Transverse colon (tissue), 4 donors: Measurements from ENCODE around the gene ZNF396. TPM values are rescaled to one million over a fixed set of nuclear protein-coding genes. Genes with fewer than 3 reads are reported as not detected.

ENCODE experiments used
- DNase-seq: peaks from one replicate; pipeline ENCODE4 v3.0.0-alpha.2; 2019
- H3K27ac ChIP-seq, 4 donors: fragments of 200-600 bp; sonication (generic); 2 replicates each; pipeline ENCODE4 v1.5.1; 2016 to 2018; ENCODE audit warnings: inconsistent platforms in 4 of 4
- H3K27me3 ChIP-seq: fragments of 200-600 bp; sonication (generic); 2 replicates; pipeline ENCODE4 v1.5.1; 2017; ENCODE audit warnings: inconsistent platforms
- H3K36me3 ChIP-seq, 4 donors: fragments of 200-600 bp; sonication (generic); 2 replicates each; pipeline ENCODE4 v1.5.1; 2017 to 2019; ENCODE audit warnings: inconsistent platforms in 4 of 4
- H3K4me1 ChIP-seq, 4 donors: fragments of 200-600 bp; sonication (generic); 2 replicates each; pipeline ENCODE4 v1.5.1; 2017 to 2020; ENCODE audit warnings: inconsistent platforms in 4 of 4
- H3K4me3 ChIP-seq, 4 donors: fragments of 200-600 bp; sonication (generic); 1 replicate in 1 of 4; 2 replicates in 3 of 4; pipeline versions ENCODE4 v1.5.1 to v1.6.1; 2017 to 2019; ENCODE audit warnings: inconsistent platforms in 4 of 4
- H3K9me3 ChIP-seq, 2 donors: fragments of 200-600 bp; sonication (generic); 2 replicates each; pipeline ENCODE4 v1.5.1; 2017 to 2019; ENCODE audit warnings: inconsistent platforms in 2 of 2
- CTCF ChIP-seq, 5 experiments: fragments of 200-600 bp in 3 of 5; fragments of 450-650 bp in 2 of 5; sonication (generic) in 3 of 5; IDR thresholded peaks; 1 replicate in 2 of 5; 2 replicates in 3 of 5; pipeline ENCODE4 v1.5.1; 2016 to 2017; ENCODE audit warnings: antibody characterized with exemption in 5 of 5, inconsistent platforms in 3 of 5, mild to moderate bottlenecking in 2 of 5, moderate library complexity in 1 of 5
- EP300 ChIP-seq: sonication (generic); formaldehyde crosslinking; IDR thresholded peaks from one replicate; pipeline ENCODE4 v1.6.1; 2017; ENCODE audit warnings: antibody characterized with exemption, low read depth
- POLR2A ChIP-seq: fragments of 450-650 bp; IDR thresholded peaks from one replicate; pipeline ENCODE4 v1.6.1; 2016; ENCODE audit warnings: antibody characterized with exemption, mild to moderate bottlenecking, moderate library complexity
- POLR2AphosphoS5 ChIP-seq, 3 donors: sonication (generic); formaldehyde crosslinking; IDR thresholded peaks; one replicate each; pipeline ENCODE4 v1.6.1; 2016; ENCODE audit warnings: antibody characterized with exemption in 3 of 3
- WGBS, 2 donors: methylation state at CpG; one replicate each; pipeline ENCODE4 v1.1.5; 2018; ENCODE audit warnings: low coverage in 1 of 2; 5-methylcytosine and 5-hydroxymethylcytosine counted together
- in situ Hi-C, 4 donors: fragments of 200-750 bp; cut with MboI; loops; one replicate each; pipeline versions ENCODE4 v1.15.0 to v1.15.1; 2017; ENCODE audit warnings: low sequenced_read_pairs in 3 of 4, low pct_ligation_motif_present in 1 of 4, low pct_unique_long_range_greater_than_20kb in 1 of 4
- intact Hi-C: fragments of 100-400 bp; cut with DNase I; formaldehyde crosslinking; loops from one replicate; pipeline ENCODE4 v1.15.1; 2023; ENCODE audit warnings: low total_unique reads
- total RNA-seq, 4 donors: library from RNA; depleted of rRNA; stranded (reverse); fragments of >200 nt; gene quantifications; one replicate each; pipeline ENCODE4 v1.1.0, GENCODE V29; 2016

The ZNF396 gene
- total RNA-seq, 4 donors from 2014 or later: 2.7 to 11.6 (median 3.3) TPM; not detected in 1

GRCh38 chr18:35324926-35325655 lies 52.0 kb downstream of the ZNF396 start:
- intact Hi-C loops: no loop called here
- Histone ChIP-seq H3K9me3 (peaks cover 0 to 6% of the 10 kb centered on the region in 2 donors), H3K4me3 (no peak overlapping the region), H3K27ac (no peak overlapping the region), H3K36me3 (no peaks in the 10 kb centered on the region), H3K4me1 (no peaks in the 10 kb centered on the region), H3K27me3 (no peaks in the 10 kb centered on the region)
- TF ChIP-seq POLR2AphosphoS5 (IDR thresholded peaks at IDR 0.05): no peak
- no peak for TF ChIP-seq EP300
- TF ChIP-seq CTCF (IDR thresholded peaks at IDR 0.05): no peak
- 50 to 64% methylated on average over 2 of the region's 2 CpGs for WGBS, 2 donors
- in situ Hi-C loops: loop anchor here in 2 of 4 donors (25.0 kb wide), 2 partner anchors 88 to 313 kb away; partner anchors contain the start of gene ZNF397 (in 1 of the 2)
- no peak for DNase-seq

- intact Hi-C loops: no loop called here
- WGBS, 2 donors: 58 to 81% methylated on average over 2 to 3 of the region's 3 CpGs
Observed at GRCh38 chr18:35322486-35323458, 54.4 kb downstream of the ZNF396 start.

More at GRCh38 chr18:35322486-35323458, 54.4 kb downstream of the ZNF396 start:
- H3K27ac ChIP-seq: no peak overlapping the region
- H3K4me3 ChIP-seq: no peak overlapping the region
- H3K4me1 ChIP-seq: no peaks in the 10 kb centered on the region
- TF ChIP-seq CTCF (IDR thresholded peaks at IDR 0.05): no peak
- no peak for TF ChIP-seq POLR2A
- H3K9me3 ChIP-seq: peaks cover 0 to 6% of the 10 kb centered on the region in 2 donors
- H3K36me3 ChIP-seq: no peaks in the 10 kb centered on the region
- in situ Hi-C loops: no loop called here
- no peaks in the 10 kb centered on the region for H3K27me3 ChIP-seq
- no peak for DNase-seq

Other genes with a start within 250 kb of the ZNF396 start
- gene ZNF397, start 136.3 kb downstream of the ZNF396 start, total RNA-seq: 10 to 100 TPM; 21.8 to 60.6 (median 32.0) TPM
- 10 to 100 TPM in 2 of 4 donors, 1 to 10 TPM in 2; 7.1 to 23.5 (median 11.0) TPM for gene ZSCAN30, start 87.1 kb downstream of the ZNF396 start, total RNA-seq
- 10 to 100 TPM; 12.7 to 34.5 (median 29.1) TPM for gene ZNF24, start 32.9 kb downstream of the ZNF396 start, total RNA-seq
- gene INO80C, start 120.6 kb upstream of the ZNF396 start, total RNA-seq: 100 to 1,000 TPM in 1 of 4 donors, 10 to 100 TPM in 3; 10.2 to 277 (median 18.0) TPM
- 10 to 100 TPM; 21.7 to 86.8 (median 57.6) TPM for gene GALNT1, start 204.4 kb upstream of the ZNF396 start, total RNA-seq